Hematopoietic multipotent progenitor cell treated with erythropoietin and hydrocortisone succinate and interleukin-3 and kit ligand, for 17 days (in vitro differentiated cells): Measurements from ENCODE around the gene GALK1.

ENCODE experiments used
- DNase-seq: peaks from one replicate; pipeline ENCODE4 v3.0.0-alpha.2; 2015; ENCODE audit warnings: low spot score

The GALK1 gene

DNA sequence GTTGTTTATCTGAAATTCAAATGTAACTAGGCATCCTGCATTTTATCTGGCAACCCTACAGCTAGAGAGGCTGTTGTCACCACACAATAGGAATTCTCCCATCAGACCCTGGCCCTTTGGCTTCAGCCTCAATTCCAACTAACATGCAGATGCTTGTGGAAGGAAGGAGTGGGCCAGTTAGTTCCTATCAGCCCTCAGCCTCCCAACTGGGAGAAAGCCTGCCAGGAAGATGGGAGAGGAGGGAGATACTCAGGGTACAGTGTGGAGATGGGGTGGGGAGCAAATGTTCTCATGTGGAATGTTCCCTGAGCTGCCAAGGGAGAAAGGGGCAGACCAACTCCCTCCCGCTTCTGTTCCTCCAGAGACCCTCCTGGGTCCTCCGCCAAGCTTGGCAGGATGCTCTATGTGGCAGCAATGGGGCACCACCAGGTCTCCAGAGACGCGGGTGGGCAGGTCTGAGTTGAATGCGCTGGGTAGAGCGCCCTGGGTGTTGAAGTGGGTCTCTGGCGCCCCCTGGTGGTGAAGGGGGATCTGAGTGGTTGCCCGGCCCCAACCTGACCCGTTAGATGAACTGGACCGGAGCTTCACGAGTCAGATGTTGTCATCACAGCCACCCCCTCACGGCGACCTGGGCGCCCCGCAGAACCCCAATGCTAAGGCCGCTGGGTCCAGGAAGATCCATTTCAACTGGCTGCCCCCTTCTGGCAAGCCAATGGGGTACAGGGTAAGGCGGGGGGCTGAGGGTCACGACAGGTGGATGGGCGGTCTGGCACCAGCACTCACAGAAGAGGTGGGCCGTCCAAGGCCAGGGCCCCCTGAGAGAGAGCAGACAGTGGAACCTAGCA, 15.2 kb downstream of the GALK1 start:
- peak; percentile 91 for DNase-seq

DNA sequence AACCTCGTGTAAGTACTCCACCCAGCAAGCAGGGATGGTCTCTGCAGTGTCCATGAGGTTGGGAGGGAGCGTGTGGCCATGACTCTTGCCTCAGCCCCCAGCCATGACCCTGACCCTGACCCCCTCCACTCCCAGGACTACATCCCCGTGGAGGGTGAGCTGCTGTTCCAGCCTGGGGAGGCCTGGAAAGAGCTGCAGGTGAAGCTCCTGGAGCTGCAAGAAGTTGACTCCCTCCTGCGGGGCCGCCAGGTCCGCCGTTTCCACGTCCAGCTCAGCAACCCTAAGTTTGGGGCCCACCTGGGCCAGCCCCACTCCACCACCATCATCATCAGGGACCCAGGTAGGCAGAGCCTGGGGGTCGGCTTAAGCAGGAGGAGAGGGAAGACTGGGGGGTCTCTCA, 16.3 kb downstream of the GALK1 start:
- no peak for DNase-seq

DNA sequence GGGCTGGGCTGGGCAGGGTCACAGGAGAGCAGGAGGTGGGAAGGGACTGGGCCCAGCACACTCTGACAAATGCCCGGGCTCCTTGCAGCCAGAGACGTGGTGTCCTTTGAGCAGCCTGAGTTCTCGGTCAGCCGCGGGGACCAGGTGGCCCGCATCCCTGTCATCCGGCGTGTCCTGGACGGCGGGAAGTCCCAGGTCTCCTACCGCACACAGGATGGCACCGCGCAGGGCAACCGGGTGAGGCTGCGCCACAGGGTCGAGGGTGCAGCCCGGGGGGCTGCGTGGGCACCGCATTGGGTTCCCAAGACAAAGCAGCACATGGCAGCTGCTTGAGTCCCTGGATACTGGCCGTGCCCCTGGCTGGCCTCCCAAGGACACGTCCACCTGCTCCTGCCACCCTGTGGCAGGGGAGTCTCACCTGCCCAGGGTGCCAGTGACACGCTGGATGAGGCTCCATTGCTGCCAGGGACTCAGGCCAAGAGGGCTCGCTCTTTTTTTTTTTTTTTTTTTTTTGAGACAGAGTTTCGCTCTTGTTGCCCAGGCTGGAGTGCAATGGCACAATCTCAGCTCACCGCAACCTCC, 21.3 kb downstream of the GALK1 start:
- no peak for DNase-seq

DNA sequence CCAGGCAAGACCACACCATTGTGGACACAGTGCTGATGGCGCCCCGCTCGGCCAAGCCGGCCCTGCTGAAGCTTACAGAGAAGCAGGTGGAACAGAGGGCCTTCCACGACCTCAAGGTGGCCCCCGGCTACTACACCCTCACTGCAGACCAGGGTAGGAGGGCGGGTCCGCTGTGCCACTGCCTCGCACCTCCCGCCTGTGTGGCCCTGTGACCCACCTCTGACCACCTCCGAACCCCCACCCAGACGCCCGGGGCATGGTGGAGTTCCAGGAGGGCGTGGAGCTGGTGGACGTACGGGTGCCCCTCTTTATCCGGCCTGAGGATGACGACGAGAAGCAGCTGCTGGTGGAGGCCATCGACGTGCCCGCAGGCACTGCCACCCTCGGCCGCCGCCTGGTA, 22.7 kb downstream of the GALK1 start:
- no peak for DNase-seq

DNA sequence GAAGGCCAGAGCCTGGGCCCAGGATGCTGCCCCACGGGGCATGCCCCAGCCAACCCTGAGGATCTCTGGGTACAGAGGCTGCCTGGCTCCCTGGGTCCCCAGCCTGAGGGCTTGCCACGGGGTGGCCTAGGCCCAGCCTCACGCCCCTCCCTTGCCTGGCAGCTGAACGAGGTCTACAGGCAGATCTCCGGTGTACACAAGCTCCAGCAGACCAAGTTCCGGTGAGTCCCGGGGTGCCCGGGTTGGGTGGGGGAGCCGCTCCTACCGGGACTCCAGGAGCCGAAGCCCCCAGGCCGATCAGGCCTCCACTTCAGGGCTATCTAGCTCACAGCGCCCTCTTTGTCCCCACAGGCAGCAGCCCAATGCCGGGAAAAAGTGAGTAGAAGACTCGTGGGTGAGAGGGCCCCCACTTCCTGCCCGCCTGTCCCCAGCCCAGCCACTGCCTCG, 24.3 kb downstream of the GALK1 start:
- no peak for DNase-seq

DNA sequence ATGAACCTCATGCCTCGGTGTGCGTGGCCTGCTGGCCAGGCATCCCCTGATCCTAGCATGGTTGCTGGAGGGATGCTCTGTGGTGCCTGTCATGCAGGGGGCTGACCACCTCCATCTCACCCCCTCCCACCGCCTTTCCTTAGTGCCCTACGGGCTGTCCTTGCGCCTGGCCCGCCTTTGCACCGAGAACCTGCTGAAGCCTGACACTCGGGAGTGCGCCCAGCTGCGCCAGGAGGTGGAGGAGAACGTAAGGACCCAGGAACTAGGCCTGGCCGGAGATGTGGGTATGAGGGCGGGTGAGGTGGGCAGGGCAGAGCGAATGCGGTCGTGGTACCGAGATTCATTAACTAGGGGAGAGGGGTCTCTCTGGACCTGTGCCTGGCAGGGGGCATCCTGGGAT, 24.8 kb downstream of the GALK1 start:
- DNase-seq, result no peak

DNA sequence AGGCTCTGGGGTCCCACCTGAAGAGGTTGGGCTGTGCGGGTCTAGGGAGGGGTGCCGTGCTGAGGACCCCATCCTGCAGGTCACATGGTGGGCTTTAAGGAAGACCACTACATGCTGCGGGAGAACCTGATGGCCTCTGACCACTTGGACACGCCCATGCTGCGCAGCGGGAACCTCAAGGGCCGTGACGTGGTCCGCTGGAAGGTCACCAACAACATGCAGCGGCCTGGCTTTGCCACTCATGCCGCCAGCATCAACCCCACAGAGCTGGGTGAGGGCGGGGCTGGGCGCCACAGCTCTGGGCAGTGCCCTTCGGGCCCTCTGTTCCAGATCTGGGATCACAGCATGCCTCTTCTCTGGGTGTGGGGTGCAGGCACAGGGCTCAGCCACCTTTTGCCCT, 25.2 kb downstream of the GALK1 start:
- no peak for DNase-seq

DNA sequence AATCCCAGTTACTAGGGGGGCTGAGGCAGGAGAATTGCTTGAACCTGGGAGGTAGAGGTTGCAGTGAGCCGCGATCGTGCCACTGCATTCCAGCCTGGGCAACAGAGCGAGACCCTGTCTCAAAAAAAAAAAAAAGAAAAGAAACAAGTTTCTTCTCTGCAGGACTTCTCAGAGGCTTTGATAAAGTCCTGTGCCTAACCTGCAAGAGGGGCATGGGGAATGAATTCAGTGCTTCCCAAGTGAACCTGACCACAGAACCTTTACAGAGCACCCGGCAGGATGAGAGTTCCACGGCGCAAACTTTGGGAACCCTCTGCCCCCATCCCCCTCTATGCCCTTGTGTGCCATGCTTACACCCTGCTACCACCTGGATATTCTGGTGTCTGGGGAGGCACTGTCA, 25.8 kb downstream of the GALK1 start:
- DNase-seq, result no peak

DNA sequence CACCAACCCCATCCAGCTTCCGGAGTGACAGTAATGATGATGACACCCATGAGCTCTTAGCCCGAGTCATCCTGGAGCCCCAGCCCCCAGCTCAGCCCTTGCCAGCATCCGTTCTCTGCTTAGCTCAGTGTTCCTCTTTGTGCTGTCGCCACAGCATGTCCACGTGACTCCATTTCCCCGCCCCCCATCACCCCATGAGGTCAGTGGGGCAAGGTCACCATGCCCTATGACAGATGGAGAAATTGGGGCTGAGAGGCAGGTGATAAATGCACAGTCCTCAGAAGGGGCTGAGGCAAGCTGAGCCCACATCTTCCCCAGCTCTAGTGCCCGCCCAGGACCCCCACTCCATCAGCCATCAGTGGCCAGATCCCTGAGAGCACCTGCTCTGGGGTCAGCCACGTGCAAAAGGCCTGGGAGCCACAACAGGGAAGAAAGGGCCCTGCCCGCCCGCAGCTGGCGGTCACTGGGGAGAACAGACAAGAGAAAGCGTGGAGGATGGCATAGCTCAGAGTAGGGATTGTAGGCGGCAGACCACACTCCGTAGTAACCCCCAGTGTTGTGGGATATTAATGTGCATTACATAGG, 26.7 kb downstream of the GALK1 start:
- DNase-seq, result no peak

DNA sequence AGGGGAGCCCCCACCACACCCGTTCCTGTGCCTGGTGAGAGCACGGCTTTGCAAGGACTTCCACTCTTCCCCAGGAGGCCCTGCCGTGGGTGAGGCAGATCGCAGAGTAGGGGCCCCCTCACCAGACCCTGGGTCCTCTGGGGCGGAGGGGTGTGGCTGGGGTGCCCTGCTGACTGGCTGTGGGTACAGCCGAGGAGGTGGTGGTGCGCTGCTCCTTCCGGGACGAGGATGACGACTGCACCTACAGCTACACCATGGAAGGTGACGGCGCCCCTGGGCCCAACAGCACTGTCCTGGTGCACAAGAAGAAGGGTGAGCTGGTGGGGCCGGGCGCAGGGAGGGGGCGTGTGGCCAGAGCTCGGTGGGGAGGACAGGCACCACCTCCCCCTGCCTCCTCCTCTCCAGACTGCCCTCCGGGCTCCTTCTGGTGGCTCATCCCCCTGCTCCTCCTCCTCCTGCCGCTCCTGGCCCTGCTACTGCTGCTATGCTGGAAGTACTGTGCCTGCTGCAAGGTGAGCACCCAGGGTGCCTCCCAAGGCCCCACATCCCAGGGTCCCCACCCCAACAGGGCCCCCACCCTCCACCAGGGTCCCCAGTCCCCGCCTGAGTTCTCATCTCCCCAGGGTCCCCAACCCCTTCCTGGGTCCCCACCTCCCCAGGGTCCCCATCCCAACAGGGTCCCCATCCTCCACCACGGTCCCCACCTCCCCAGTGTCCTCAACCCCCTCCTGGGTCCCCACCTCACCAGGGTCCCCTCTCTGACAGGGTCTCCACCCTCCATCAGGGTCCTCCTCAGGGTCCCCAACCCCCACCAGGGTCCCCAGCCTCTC, 27.6 kb downstream of the GALK1 start:
- DNase-seq, result no peak

DNA sequence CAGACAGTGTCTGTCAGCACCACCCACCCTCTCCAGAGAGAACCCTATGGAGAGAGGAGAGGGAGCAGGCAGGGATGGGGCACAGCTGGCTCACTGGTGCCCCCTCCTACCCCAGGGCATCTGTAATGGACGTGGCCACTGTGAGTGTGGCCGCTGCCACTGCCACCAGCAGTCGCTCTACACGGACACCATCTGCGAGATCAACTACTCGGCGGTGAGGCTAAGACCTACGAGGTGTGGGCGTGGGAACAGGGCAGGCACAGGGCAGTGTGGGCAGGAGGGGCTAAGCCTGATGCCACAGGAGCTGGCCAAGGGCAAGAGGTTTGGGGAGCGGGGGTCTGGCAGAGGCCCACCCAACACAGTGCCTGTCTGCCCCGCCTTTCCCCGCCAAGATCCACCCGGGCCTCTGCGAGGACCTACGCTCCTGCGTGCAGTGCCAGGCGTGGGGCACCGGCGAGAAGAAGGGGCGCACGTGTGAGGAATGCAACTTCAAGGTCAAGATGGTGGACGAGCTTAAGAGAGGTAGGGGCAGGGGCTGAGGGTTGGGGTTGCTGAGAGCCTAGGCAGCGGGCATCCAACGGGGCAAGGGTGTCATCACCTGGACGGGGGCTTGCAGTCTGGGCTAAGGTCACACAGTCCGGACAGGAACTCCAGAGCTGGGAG, 28.7 kb downstream of the GALK1 start:
- no peak for DNase-seq

DNA sequence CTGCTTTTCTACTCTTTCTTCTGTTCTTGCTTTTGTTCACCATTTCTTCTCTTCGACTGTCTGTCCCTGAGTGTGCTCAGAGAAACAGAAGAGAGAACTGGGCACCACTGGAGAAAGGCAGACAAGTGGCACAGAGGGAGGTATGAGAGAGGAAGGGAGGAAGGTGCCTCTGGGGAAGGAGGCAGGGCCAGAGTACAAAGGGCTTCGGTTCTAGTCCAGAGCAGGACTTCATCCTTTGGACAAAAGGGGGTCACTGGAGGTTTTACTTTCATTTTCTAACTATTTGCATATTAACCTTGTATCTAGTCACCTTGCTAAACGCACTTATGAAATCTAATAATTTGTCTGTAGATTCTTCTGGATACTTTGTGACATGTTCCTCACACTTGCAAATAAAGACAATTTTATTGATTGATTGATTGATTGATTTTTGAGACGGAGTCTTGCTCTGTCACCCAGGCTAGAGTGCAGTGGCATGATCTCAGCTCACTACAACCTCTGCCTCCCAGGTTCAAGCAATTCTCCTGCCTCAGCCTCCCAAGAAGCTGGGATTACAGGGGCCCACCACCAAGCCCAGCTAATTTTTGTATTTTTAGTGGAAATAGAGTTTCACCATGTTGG, 30.2 kb downstream of the GALK1 start:
- no peak for DNase-seq

DNA sequence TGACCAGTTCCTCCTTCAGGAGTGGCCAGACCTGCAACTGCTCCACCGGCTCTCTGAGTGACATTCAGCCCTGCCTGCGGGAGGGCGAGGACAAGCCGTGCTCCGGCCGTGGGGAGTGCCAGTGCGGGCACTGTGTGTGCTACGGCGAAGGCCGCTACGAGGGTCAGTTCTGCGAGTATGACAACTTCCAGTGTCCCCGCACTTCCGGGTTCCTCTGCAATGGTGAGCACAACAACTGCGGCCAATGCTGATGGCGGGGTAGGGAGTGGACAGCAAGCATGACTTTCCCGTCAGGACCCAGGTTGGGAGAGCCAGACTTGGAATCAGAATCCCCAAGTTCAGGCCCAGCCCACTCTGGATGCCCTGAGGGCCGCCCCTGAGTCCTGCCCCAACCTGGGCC, 31.5 kb downstream of the GALK1 start:
- DNase-seq, result no peak

DNA sequence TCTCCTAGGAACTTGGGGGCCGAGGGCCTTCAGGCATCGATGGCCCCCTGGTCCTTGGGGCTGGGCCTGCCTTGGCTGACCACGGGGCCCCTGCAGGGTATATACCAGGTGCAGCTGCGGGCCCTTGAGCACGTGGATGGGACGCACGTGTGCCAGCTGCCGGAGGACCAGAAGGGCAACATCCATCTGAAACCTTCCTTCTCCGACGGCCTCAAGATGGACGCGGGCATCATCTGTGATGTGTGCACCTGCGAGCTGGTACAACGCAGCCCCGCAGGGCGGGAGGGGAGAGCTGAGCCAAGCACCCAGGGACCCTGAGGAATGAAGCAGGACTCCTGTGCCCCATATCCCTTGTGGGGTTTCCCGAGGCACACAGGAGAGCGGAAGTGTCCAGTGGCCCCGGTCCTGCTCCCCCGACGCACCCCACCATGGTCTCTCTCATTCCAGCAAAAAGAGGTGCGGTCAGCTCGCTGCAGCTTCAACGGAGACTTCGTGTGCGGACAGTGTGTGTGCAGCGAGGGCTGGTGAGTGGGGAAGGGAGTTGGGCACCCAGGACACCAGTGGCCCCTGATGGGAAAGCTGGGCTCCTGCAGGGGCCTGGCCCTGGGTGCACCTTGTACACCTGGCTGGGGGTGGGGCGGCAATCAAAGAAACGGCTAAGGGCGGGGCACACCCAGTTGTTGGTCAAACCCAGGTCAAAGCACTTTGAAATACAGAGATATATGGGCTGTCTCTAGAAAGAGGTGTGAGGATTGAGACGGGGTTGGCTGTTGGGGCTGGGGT, 33.1 kb downstream of the GALK1 start:
- DNase-seq, result no peak

DNA sequence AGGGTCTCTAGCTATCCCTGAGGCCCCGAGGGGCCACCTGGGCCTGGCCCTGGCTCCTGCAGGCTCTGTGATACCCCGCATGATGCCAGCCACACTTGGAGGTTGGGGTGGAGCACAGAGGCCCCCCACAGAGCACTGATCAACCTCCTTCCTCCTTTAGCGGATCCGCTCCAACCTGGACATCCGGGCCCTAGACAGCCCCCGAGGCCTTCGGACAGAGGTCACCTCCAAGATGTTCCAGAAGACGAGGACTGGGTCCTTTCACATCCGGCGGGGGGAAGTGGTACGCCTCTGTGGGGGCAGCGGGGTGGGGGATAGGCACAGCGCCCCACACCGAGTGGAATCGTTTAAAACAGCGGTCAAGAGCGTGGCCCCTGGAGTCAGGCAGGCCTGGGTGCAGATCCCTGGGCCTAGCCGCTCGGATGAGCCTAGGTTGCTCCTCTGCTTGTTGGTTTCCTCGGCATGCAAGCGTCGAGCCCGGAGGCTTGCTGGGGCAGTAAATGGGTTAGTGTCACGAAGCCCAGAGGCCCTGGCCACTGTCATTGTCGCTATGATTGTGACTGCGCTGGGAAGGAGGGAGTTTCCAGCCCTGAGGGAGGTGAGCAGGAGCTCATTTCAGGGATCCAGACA, 33.8 kb downstream of the GALK1 start:
- no peak for DNase-seq

DNA sequence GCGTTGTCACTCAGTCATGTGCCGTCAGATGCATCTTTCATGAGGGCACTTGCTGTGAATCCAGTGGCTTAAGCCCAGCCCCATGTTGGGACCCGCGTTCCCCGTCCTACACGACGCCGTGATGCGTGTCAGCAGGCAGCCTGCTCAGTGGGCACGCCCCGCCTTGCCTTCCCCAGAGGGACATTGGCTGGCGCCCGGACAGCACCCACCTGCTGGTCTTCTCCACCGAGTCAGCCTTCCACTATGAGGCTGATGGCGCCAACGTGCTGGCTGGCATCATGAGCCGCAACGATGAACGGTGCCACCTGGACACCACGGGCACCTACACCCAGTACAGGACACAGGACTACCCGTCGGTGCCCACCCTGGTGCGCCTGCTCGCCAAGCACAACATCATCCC, 34.9 kb downstream of the GALK1 start:
- DNase-seq, result no peak

DNA sequence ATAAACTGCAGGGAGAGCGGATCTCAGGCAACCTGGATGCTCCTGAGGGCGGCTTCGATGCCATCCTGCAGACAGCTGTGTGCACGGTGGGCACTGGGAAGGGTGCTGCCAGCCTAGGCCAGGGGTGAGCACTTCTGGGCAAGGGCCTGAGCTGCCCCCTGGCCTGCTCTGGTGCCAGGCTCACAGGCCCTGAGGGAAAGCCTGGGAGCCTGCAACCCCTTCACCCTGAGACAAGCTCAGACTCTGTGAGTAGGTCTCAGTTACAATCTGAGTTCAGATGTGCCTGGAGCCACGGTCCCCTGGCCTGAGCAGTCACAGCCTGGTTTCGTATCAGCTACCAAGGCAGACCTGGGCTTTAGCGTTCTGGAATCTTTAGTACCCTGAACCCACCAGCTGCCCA, 35.6 kb downstream of the GALK1 start:
- no peak for DNase-seq

DNA sequence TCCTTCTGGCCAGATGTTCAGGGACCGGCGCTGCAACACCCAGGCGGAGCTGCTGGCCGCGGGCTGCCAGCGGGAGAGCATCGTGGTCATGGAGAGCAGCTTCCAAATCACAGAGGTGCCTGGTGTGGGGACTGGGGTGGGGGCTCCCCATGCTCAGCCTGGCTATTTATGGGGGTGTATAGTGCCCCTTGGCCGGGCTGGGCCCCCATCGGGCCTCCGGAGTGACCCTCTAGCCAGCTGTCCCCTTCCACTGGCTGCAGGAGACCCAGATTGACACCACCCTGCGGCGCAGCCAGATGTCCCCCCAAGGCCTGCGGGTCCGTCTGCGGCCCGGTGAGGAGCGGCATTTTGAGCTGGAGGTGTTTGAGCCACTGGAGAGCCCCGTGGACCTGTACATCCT, 37.6 kb downstream of the GALK1 start:
- no peak for DNase-seq

DNA sequence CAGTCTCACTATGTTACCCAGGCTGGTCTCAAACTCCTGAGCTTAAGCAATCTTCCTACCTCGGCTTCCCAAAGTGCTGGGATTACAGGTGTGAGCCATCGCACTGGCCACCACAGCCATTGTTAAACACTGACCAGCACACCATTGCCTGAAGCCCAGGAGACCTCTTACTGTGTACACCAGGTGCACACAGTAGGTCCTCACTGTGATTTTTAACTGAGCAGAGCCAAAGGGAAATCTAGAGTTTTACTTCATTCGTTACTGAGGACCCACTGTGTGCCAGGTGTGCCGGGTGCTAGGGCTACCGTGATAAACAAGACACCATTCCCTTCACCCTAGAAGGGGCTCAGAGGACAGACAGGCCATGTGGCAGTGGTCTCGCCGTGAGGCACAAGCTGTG, 39.5 kb downstream of the GALK1 start:
- no peak for DNase-seq
